Lower leg skin (tissue), 3 donors: ENCODE data around the gene TMED3.

Experiments
- POLR2A ChIP-seq, 2 donors: fragments of 450-650 bp; IDR thresholded peaks; one replicate each; pipeline ENCODE4 v1.6.1; 2016 to 2017; ENCODE audit warnings: antibody characterized with exemption in 2 of 2, mild to moderate bottlenecking in 1 of 2, moderate library complexity in 1 of 2
- TF ChIP-seq, protein P1 (sequence below), 3 donors: fragments of 450-650 bp; IDR thresholded peaks; one replicate each; pipeline ENCODE4 v1.5.1; 2016; ENCODE audit warnings: antibody characterized with exemption in 3 of 3, mild to moderate bottlenecking in 3 of 3, moderate library complexity in 2 of 3

DNA sequence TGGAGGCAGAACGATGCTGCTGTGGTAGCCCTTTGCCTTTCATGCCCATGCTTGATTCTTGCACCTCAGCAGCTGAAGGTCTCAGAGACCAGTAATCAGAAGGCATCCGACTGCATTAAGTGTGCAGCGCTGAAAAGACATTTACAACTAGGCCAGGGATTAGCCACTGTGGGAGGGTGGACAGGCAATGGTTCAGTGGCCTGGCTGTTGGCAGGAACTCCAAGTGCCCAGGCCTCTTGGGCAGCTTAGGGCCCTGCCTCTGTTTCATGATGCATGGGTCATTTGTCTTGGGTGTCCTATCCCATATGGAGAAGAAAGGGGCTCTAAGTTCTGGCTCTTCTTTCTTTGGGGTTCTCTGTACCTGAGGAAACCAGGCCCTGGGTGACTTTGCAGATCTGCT is 11.4 kb downstream of the TMED3 start:
- TF ChIP-seq, protein P1, sequence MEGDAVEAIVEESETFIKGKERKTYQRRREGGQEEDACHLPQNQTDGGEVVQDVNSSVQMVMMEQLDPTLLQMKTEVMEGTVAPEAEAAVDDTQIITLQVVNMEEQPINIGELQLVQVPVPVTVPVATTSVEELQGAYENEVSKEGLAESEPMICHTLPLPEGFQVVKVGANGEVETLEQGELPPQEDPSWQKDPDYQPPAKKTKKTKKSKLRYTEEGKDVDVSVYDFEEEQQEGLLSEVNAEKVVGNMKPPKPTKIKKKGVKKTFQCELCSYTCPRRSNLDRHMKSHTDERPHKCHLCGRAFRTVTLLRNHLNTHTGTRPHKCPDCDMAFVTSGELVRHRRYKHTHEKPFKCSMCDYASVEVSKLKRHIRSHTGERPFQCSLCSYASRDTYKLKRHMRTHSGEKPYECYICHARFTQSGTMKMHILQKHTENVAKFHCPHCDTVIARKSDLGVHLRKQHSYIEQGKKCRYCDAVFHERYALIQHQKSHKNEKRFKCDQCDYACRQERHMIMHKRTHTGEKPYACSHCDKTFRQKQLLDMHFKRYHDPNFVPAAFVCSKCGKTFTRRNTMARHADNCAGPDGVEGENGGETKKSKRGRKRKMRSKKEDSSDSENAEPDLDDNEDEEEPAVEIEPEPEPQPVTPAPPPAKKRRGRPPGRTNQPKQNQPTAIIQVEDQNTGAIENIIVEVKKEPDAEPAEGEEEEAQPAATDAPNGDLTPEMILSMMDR (IDR thresholded peaks at IDR 0.05) = no peak
- no peak for TF ChIP-seq POLR2A (IDR thresholded peaks at IDR 0.05)
